GM19328 (cell line): Measurements from ENCODE around the gene TBXA2R.

Experiments
- ATAC-seq: cut with Tn5 transposase; IDR thresholded peaks from one replicate; pipeline ENCODE4 v1.9.1; 2021; ENCODE audit warnings: mild to moderate bottlenecking, moderate library complexity; ENCODE audit not compliant: unreplicated experiment

TBXA2R gene

DNA sequence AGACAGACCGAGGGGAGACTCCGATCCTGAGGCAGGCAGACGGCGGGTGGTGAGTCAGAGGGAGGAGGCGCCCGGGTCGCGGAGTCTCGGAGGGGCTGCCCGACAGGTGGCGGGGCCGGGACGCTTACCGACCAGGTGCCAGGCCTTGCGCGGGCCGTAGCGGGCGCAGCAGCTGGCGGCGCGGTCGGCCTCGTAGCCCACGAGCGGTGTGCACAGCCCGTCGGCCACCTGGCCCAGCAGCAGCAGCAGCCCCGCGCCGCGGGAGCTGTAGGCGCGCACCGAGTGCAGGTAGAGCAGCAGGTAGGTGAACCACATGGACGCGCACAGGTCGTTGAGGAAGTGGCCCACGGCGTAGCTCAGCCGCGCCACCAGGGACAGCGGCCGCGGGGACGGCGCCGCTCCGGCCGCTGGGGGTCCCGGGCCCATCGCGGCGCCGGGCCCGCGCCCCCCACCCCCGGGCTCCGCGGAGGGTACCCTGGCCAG lies 49.7 kb downstream of the TBXA2R start:
- ATAC-seq = peak; percentile 24

- no peak for ATAC-seq
These were observed 50.2 kb downstream of the TBXA2R start for GRCh38 chr19:3556423-3556977.

- ATAC-seq = no peak
These were observed 50.8 kb downstream of the TBXA2R start for GRCh38 chr19:3555653-3556422.

DNA sequence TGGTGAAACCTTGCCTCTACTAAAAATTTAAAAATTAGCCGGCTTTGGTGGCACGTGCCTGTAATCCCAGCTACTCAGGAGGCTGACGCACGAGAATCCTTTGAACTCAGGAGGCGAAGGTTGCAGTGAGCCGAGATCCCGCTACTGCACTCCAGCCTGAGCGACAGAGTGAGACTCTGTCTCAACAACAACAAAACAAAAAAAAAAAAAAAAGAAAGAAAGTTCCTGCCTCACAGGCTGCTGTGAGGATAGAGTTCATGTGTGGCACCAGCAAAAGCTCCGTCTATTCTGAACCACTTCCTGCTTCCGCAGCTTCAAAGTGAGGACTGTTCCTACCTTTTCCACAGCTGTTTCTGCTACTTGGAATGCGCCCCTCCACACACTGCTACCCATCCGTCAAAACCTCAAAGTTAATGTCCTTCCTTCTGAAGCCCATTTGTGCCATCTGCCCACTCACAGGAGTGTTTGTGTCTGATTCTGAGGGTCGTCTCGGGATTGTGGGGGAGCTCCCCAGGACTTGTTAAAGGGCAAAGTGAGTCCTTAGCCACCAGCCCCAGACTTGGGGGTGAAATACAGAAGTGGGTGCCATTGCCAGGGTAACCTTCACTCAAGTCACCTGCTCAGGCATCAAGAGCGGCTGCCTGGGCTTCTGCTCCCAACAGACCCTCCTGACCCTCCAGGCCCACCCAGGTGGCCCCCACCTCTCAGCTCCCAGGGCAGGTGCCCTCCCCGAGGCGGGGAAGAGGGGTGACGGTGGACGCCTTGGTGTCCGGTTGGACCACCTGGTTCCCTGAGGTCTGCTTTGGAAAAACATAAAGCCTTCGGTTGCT lies 52.2 kb downstream of the TBXA2R start:
- no peak for ATAC-seq

GRCh38 chr19:3551792-3552095 lies 54.9 kb downstream of the TBXA2R start:
- ATAC-seq = no peak

DNA sequence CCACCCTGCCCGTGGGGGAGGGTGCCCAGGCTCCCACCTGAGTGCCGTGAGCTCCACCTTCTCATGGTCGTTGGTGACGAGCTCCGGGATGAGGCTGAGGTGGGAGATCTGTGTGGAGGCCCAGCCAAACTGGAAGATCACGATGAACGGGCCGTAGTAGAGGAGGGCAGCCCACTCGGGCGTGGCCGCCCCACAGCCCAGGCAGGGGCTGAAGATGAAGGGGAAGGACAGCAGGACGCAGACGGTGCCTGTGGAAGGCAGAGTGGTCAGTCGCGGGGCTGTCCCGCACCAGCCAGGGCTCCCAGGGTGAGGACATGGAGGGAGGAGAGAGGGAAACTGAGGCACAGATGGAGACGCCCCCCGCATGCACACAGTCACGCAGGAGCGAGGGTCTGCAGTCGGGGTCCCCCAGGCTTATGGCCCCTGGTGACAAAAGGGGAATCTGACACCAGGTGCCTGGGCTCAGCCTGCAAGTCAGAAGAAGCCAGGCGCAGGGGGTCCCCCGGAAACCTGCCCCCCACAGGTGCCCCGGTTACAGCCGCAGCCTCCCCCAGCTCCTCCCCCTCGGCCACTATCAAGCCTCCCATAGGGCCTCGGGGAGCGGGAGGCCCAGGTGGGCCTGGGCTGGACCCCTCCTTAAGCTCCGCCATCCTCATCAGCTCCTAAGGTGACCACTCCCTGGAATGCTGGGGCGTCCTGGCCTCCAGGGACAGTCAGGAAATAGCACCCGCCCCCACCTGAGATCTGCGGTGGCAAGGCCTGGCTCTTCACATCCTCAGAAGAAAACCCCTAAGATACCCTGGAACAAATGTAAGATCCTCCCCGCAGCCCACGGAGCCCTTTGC lies 55.5 kb downstream of the TBXA2R start:
- no peak for ATAC-seq

- ATAC-seq = no peak
These were observed 56.9 kb downstream of the TBXA2R start for GRCh38 chr19:3549816-3550215.

DNA sequence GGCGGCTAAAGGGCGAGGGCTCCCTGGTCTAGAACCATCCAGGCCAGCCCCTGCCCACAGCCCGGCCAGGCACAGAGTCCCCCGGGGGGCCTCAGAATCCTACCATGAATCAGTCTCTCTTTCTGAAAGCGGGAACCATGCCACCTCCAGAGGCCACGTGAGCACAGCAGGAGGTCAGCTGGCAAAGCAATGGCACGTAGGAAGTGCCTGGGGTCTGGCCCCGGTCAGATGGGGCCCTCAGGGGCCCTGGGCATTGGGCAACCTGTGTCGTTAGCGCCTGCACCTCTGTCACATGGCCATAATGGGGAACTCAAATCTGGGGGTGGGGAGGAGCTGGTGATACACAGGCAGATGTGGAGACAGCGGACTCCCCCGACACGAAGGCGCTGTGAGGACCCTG lies 58.1 kb downstream of the TBXA2R start:
- ATAC-seq = no peak

DNA sequence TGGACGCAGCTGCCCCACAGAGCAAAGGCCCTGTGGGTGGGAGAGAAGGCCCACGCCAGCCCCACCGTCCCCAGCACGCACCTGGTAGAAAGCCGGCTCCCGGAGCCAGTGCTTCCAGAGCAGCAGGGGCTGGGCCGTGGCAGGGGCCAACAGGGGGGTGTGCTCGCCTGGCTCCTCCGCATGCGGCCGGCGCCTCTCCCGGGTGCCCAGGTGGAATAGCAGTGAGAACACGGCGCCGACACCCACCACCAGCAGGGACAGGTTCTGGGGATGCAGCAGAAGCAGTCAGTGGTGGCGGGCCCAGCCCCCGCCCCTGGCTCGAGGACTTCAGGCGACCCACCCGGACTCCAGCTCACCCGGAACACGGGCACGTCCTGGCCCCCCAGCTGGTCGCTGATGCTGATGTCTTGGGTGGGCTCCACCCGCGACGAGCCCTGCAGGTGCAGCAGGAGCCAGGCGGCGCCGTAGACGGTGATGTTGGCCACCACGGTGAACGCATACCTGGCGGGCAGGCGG lies 58.9 kb downstream of the TBXA2R start:
- no peak for ATAC-seq

DNA sequence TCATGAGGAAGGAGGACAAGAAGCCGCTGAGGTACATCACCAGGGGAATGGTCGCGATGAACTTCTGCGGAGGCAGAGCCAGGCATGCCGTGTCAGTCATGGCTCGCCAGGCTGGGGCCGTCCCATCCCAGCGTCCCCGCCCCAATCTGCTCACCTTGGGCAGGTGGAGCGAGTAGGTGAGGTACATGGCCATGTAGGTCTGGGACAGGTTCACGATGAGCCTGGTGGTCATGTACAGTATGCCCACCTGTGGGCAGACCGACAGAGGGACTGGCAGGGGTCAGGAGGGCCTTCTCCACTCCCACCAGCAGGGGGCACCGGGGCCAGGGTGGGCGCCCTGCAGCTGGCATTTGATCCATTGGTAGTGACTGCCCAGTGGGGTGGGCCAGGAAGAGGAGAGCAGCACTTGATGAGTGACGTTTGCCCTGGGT lies 59.4 kb downstream of the TBXA2R start:
- ATAC-seq = no peak

DNA sequence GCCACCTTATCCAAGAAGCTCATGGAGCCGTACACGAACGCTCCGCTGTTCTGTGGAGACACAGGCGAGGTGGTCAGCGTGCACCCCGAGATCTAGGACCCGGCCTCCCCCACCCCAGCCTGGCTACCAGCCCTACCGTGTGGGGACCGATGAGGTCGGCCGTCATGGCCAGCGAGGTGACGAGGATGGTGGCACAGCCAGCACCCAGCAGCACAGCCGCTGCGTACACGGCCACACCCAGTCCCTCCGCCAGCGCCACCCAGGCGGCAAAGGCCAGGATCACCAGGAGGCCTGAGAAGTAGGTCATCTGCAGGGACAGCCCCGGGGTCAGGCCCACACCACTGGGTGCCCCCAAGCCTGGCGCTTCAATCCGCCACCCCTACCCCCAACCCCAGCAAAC lies 60.6 kb downstream of the TBXA2R start:
- no peak for ATAC-seq

DNA sequence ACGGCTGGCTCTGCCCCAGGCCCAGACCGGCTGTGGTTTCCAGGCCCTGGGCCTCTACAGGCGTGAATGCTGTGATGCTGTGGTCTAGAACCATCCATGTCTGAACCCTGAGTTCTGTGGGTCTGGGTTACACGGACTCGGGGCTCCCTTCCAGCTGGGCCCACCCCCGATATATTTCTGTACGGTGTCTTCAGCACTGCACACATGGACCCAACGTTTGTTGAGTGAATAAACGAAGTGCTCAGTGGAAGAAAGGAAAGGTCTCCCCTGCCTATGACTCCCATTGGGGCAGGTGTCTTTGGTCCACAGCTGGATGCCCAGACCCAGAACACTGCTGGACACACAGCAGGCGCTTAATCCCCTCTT lies 61.0 kb downstream of the TBXA2R start:
- no peak for ATAC-seq

DNA sequence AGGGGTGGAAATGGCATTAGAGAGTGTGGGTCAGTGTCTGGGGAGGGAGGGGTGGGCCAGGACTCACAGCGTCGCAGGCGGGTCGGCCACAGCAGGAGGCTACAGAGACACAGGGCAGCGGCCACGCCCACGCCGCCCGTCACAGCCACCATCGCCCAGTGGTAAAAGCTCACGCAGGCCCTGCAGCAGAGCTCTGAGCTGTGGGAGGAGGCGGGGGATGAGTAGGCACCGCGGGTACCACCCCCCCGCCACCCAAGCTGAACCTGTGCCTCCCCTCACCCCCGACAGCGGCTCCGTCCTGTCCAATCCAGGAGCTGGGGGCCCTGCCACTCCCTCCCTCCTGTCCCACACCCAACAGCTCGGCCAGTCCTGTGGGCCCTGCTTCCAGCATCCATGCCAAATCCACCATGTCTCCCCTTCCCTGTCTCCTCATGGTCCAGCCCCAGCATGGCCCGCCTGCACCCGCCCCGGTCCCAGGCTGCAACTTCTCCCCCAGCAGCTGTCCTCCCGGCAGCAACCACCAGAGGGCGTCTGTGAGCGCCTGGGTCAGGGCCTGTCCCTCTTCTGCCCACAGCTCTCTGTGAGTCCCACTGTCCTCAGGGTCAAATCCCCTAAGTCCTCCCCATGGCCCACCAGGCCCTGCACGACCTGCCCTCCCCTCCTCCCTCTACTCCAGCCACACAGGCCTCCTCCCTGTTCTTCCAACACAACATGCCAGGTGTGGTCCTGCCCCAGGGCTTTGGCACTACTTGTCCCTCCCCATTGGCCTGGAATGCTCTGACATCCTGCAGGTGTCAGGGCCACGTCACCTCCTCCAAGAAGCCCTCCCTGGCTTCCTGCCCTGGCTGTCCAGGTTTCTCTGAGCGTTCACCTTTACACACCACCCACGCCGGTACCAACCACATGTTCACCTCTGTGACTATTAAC lies 61.7 kb downstream of the TBXA2R start:
- no peak for ATAC-seq
